Right atrium auricular region (tissue), 2 donors: Measurements from ENCODE around the gene KCNC4. TPM values are rescaled to one million over a fixed set of nuclear protein-coding genes. Genes with fewer than 3 reads are reported as not detected.

Source experiments
- DNase-seq: peaks from one replicate; pipeline ENCODE4 v3.0.0-alpha.2; 2019; ENCODE audit warnings: low spot score
- H3K27ac ChIP-seq, 2 donors: fragments of 200-600 bp; sonication (generic); 1 replicate in 1 of 2; 2 replicates in 1 of 2; pipeline ENCODE4 v1.5.1; 2016 to 2019
- H3K27me3 ChIP-seq, 2 donors: fragments of 200-600 bp; sonication (generic); one replicate each; pipeline versions ENCODE4 v1.5.1 to v1.6.0; 2017 to 2019
- H3K36me3 ChIP-seq: fragments of 200-600 bp; sonication (generic); one replicate; pipeline ENCODE4 v1.5.1; 2016
- H3K4me1 ChIP-seq, 2 donors: fragments of 200-600 bp; sonication (generic); one replicate each; pipeline versions ENCODE4 v1.5.1 to v1.6.0; 2017 to 2019
- H3K4me3 ChIP-seq, 2 donors: fragments of 200-600 bp; sonication (generic); 1 replicate in 1 of 2; 2 replicates in 1 of 2; pipeline ENCODE4 v1.5.1; 2017 to 2019; ENCODE audit warnings: mild to moderate bottlenecking in 1 of 2, moderate library complexity in 1 of 2
- H3K9me3 ChIP-seq, 2 donors: fragments of 200-600 bp; sonication (generic); one replicate each; pipeline ENCODE4 v1.5.1; 2019
- CTCF ChIP-seq, 2 donors: fragments of 200-600 bp; sonication (generic); IDR thresholded peaks; one replicate each; pipeline ENCODE4 v1.5.1; 2019; ENCODE audit warnings: antibody characterized with exemption in 2 of 2
- total RNA-seq, 2 donors: library from RNA; depleted of rRNA; stranded (reverse); fragments of >200 nt; gene quantifications; one replicate each; pipeline ENCODE4 v1.1.0, GENCODE V29; 2016

Gene KCNC4
- total RNA-seq, 2 donors from 2014 or later = 4.2 to 9.1 TPM

- Histone ChIP-seq H3K4me1 (no peaks in the 10 kb centered on the region), H3K4me3 (no peak overlapping the region), H3K9me3 (no peaks in the 10 kb centered on the region), H3K27me3 (no peaks in the 10 kb centered on the region), H3K27ac (no peak overlapping the region), H3K36me3 (no peaks in the 10 kb centered on the region)
- DNase-seq = no peak
- TF ChIP-seq CTCF (IDR thresholded peaks at IDR 0.05) = no peak
Measured at GRCh38 chr1:110197905-110198629, 12.0 kb upstream of the KCNC4 start.

GRCh38 chr1:110198746-110199145 is 11.4 kb upstream of the KCNC4 start:
- Histone ChIP-seq H3K36me3 (no peaks in the 10 kb centered on the region), H3K9me3 (no peaks in the 10 kb centered on the region), H3K4me3 (no peak overlapping the region), H3K27me3 (no peaks in the 10 kb centered on the region), H3K4me1 (no peaks in the 10 kb centered on the region), H3K27ac (no peak overlapping the region)
- no peak for TF ChIP-seq CTCF (IDR thresholded peaks at IDR 0.05)
- DNase-seq = no peak

- H3K36me3 ChIP-seq = no peaks in the 10 kb centered on the region
- TF ChIP-seq CTCF (IDR thresholded peaks at IDR 0.05) = no peak
Measured at GRCh38 chr1:110200190-110200589, 9.9 kb upstream of the KCNC4 start.

GRCh38 chr1:110200666-110201065 is 9.4 kb upstream of the KCNC4 start:
- Histone ChIP-seq H3K9me3 (no peaks in the 10 kb centered on the region), H3K36me3 (no peaks in the 10 kb centered on the region), H3K27me3 (no peaks in the 10 kb centered on the region), H3K27ac (no peak overlapping the region), H3K4me1 (no peaks in the 10 kb centered on the region), H3K4me3 (no peak overlapping the region)
- DNase-seq = no peak
- no peak for TF ChIP-seq CTCF (IDR thresholded peaks at IDR 0.05)

More at GRCh38 chr1:110200190-110200589, 9.9 kb upstream of the KCNC4 start:
- DNase-seq = no peak
- no peaks in the 10 kb centered on the region for H3K27me3 ChIP-seq
- no peak overlapping the region for H3K4me3 ChIP-seq
- no peak overlapping the region for H3K27ac ChIP-seq
- H3K4me1 ChIP-seq = no peaks in the 10 kb centered on the region
- no peaks in the 10 kb centered on the region for H3K9me3 ChIP-seq

- no peak for DNase-seq
- Histone ChIP-seq H3K4me1 (no peaks in the 10 kb centered on the region), H3K36me3 (no peaks in the 10 kb centered on the region), H3K9me3 (no peaks in the 10 kb centered on the region), H3K4me3 (no peak overlapping the region), H3K27me3 (no peaks in the 10 kb centered on the region), H3K27ac (no peak overlapping the region)
- no peak for TF ChIP-seq CTCF (IDR thresholded peaks at IDR 0.05)
Measured at GRCh38 chr1:110201157-110201825, 8.8 kb upstream of the KCNC4 start.
